ENCODE measurements around the gene UBXN1.

- TF ChIP-seq CTCF (optimal IDR thresholded peaks at IDR 0.05 in 1 of 3, IDR thresholded peaks at IDR 0.05 in 1 of 3, conservative IDR thresholded peaks at IDR 0.05 in 1 of 3; ENCODE audit: extremely low read depth in 1 of 3, insufficient read depth in 2 of 3, low read length in 3 of 3) (no peak), EZH2 (IDR thresholded peaks at IDR 0.05; ENCODE audit: low read length) (no peak)
These were observed 31.1 kb upstream of the UBXN1 start for GRCh38 chr11:62710001-62710345.

All from keratinocyte (primary cell).